ENCODE data around the gene FGGY. TPM values are rescaled to one million over a fixed set of nuclear protein-coding genes. Genes with fewer than 3 reads are reported as not detected.
"Not testable (repeated sequence)": the region's sequence is repeated elsewhere in the genome, so short reads cannot be mapped to it uniquely, and the experiment has no call there.

FGGY gene
- total and polyA plus RNA-seq, 2 donors = 16.6 to 36.9 TPM

DNA sequence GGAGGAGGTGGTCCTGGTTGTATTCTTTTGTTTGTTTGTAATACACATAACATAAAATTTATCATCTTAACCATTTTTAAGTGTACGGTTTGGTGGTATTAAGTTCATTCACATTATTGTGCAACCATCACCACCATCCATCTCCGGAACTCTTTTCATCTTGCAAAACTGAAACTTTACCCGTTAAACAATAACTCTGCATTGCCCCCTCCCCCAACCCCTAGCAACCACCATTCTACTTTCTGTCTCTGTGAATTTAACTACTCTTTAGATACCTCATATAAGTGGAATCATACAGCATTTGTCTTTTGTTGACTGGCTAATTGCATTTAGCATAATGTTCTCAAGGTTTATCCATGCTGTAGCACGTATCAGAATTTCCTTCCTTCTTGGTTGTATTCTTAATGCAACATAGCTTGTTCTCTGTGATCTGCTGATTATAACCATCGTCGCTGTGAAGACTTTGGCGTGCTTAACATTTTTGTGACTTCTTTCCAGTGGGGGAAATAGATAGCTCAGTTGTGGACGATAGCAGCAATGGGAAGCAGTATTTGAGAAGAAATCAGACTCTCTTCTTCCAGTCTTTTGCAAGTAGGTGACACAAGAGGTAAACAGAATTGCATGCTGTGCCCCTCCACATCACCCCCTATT, 400.4 kb downstream of the FGGY start:
- H3K4me3 ChIP-seq (ENCODE audit: low read depth, low read length) = no peak overlapping the region
- no peak overlapping the region for H3K27ac ChIP-seq (ENCODE audit: low read depth)
- DNase-seq (ENCODE audit: extremely low spot score) = no peak
- H3K4me1 ChIP-seq (ENCODE audit: insufficient read depth) = no peaks in the 10 kb centered on the region
- no peaks in the 10 kb centered on the region for H3K36me3 ChIP-seq (ENCODE audit: insufficient read depth)
- WGBS = 43% methylated on average over 8 of the region's 8 CpGs

GRCh38 chr1:59698386-59698785, 401.5 kb downstream of the FGGY start:
- H3K4me3 ChIP-seq (ENCODE audit: low read depth, low read length) = no peak overlapping the region
- H3K27ac ChIP-seq (ENCODE audit: low read depth) = no peak overlapping the region
- H3K36me3 ChIP-seq (ENCODE audit: insufficient read depth) = no peaks in the 10 kb centered on the region
- no peak for DNase-seq (ENCODE audit: extremely low spot score)
- H3K4me1 ChIP-seq (ENCODE audit: insufficient read depth) = no peaks in the 10 kb centered on the region
- 65% methylated on average over 4 of the region's 4 CpGs for WGBS

DNA sequence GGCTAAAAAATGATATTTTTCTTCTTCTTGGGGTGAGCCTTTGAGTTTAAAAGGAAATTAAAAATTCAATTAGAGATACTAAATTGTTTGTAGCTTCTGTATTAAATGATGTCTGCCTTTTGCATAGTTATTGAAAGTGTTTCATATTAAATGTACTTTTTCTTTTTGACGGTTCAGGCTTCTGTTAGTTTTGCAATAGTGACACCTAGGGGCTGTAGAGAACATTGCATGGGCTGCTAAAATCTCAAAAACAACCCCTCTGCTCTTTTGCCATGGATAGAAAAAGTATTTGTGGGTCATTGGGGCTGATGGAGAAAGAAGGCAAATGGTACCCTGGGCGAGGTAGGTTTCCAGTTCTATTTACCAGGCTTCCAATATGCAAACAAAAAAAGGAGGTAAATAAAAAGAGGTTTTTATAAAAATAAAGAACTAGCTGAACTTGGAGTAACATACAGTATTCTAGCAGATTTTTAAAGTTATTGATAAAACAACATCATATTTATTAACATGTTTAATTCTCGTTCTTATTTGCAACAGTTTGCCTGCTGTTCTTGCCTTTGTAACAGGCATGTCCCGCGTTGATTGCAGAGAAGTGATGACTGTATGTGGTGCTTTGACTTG, 402.4 kb downstream of the FGGY start:
- no peak overlapping the region for H3K27ac ChIP-seq (ENCODE audit: low read depth)

DNA sequence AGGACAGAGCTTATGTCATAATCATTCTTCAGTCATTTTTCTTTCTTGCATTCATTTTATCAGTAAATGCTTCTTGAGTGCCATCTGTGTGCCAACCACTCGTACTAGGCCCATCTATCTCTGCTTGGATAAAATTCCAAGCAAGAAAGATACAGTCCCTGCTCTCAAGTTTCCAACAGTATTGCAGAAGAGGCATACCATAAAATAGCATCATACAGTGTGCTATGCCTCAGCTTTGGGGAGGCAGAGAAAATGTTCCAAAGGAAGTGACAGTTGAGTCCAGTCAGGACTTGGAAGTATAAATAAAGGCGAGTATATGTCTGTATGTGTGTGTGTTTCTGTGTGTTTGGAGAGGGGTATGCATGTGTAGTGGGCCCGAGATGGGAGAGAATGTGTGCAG, 404.5 kb downstream of the FGGY start:
- no peak overlapping the region for H3K27ac ChIP-seq (ENCODE audit: low read depth)
- 84% methylated on average over 3 of the region's 3 CpGs for WGBS
- H3K4me1 ChIP-seq (ENCODE audit: insufficient read depth) = no peaks in the 10 kb centered on the region
- DNase-seq (ENCODE audit: extremely low spot score) = no peak
- no peak overlapping the region for H3K4me3 ChIP-seq (ENCODE audit: low read depth, low read length)
- no peaks in the 10 kb centered on the region for H3K36me3 ChIP-seq (ENCODE audit: insufficient read depth)

More for the DNA sequence above, 402.4 kb downstream of the FGGY start:
- Histone ChIP-seq H3K4me3 (ENCODE audit: low read depth, low read length) (no peak overlapping the region), H3K36me3 (ENCODE audit: insufficient read depth) (no peaks in the 10 kb centered on the region), H3K4me1 (ENCODE audit: insufficient read depth) (no peaks in the 10 kb centered on the region)
- peak; percentile 42 for DNase-seq (ENCODE audit: extremely low spot score)
- 47% methylated on average over 5 of the region's 5 CpGs for WGBS

- H3K27ac ChIP-seq (ENCODE audit: low read depth) = no peak overlapping the region
- no peaks in the 10 kb centered on the region for H3K4me1 ChIP-seq (ENCODE audit: insufficient read depth)
- 39% methylated on average over 1 of the region's 1 CpG for WGBS
- H3K4me3 ChIP-seq (ENCODE audit: low read depth, low read length) = no peak overlapping the region
- DNase-seq (ENCODE audit: extremely low spot score) = no peak
- H3K36me3 ChIP-seq (ENCODE audit: insufficient read depth) = no peaks in the 10 kb centered on the region
These were observed 406.5 kb downstream of the FGGY start for GRCh38 chr1:59703226-59703917.

- Histone ChIP-seq H3K27ac (ENCODE audit: low read depth) (no peak overlapping the region), H3K36me3 (ENCODE audit: insufficient read depth) (no peaks in the 10 kb centered on the region), H3K4me1 (ENCODE audit: insufficient read depth) (no peaks in the 10 kb centered on the region), H3K4me3 (ENCODE audit: low read depth, low read length) (no peak overlapping the region)
- 52% methylated on average over 6 of the region's 6 CpGs for WGBS
- no peak for DNase-seq (ENCODE audit: extremely low spot score)
These were observed 407.1 kb downstream of the FGGY start for GRCh38 chr1:59703918-59704378.

DNA sequence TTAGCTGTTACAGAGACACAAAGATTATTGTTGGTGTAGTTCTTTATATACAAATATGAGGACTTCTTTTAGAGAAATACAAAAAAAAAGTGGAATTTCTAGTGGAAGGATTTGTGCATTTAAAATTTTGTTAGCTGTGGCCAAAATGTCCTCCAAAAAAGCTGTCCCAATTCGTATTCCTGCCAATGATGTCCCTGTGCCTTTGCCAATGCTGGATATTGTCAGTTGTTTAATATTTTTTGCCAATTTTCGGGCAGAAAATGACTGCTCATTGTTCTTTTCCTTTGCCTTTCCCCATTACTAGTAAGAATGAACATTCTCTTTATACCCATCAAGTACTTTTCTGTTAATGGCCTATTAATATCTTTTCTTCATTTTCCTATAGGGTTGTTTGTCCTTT, 407.8 kb downstream of the FGGY start:
- no peak overlapping the region for H3K27ac ChIP-seq (ENCODE audit: low read depth)
- no peak overlapping the region for H3K4me3 ChIP-seq (ENCODE audit: low read depth, low read length)
- DNase-seq (ENCODE audit: extremely low spot score) = no peak
- H3K36me3 ChIP-seq (ENCODE audit: insufficient read depth) = no peaks in the 10 kb centered on the region
- 47% methylated on average over 2 of the region's 2 CpGs for WGBS
- H3K4me1 ChIP-seq (ENCODE audit: insufficient read depth) = no peaks in the 10 kb centered on the region

DNA sequence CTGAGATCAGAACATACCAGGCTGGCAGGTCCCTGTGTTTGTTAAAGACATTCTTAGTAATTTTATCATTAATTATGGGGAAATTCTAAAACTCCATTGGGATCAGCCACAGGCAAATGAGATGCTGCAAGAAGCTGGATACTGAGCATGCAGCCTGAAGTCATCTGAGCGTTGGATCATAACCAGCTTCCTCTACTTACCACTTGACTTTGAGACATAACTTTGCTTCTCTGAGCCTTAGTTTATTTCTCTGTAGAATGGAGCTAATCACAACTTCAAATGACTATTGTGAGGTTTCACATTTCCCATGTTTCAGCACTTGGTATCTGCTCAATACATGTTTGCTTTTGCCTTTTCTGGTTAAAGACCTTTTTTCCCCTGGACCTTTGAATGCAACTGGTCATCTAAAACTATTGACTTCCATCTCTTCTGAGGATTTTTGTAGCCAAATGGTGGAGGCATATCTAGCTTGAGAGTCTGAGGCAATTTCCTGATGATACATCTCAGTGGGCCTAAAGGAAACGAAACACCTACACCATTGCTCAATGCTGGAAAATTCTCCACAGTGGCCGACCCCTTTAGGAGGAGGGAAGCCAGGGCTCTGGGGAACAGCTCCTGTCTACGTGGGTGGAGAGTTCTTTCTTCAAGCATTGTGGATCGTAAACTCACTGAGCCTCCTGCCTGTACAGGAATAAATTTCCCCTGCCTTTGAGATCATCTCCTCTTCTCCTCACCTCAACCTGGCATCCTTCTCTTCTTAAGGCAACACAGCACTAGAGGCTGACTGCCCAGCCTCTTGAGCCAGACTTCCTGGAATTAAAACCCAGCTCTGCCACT, 408.8 kb downstream of the FGGY start:
- Histone ChIP-seq H3K4me3 (ENCODE audit: low read depth, low read length) (no peak overlapping the region), H3K27ac (ENCODE audit: low read depth) (no peak overlapping the region), H3K36me3 (ENCODE audit: insufficient read depth) (no peaks in the 10 kb centered on the region), H3K4me1 (ENCODE audit: insufficient read depth) (no peaks in the 10 kb centered on the region)
- 53% methylated on average over 5 of the region's 5 CpGs for WGBS
- DNase-seq (ENCODE audit: extremely low spot score) = no peak

DNA sequence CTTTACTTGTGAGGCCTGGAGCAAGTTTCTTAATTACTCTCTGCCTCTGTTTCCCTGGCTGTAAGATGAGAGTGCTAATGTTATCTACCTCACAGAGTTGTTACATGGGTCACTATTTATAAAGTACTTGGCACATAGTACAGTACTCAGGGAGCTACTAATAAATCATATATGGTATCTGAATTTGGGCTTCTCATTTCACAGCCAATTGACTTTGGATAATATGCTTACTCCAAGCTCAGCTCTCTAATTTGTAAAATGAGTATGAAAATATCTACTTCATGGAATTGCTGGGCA, 409.4 kb downstream of the FGGY start:
- Histone ChIP-seq H3K4me1 (ENCODE audit: insufficient read depth) (no peaks in the 10 kb centered on the region), H3K36me3 (ENCODE audit: insufficient read depth) (no peaks in the 10 kb centered on the region), H3K4me3 (ENCODE audit: low read depth, low read length) (no peak overlapping the region), H3K27ac (ENCODE audit: low read depth) (no peak overlapping the region)
- DNase-seq (ENCODE audit: extremely low spot score) = no peak

DNA sequence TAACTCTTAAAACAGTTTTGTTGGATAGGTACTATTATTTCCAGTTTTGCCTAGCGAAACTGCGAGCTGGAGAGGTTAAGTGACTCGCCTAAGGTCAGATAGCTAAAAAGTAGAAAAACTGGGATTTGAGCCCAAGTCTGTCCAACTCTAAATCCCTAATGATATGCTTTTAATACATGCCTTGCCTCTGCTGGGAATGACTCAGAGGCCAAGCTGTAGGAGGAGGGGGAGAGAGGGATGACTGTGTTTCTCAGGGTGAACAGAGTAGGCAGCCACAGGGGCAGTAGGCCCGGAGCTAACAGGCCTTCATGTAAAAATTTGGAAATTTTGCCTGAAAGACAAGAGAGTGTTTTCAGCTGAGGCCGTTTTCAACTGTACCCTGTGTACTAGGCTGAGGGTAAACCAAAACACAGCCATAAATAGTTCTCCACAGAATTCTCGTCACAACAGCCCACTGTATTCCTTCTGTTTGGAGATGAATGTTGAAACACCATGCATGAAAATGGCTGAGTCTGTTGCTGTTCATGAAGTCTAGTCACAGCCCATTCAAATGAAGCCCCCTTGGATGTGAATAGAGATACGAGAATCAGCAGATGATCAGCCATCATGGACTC, 410.4 kb downstream of the FGGY start:
- H3K36me3 ChIP-seq (ENCODE audit: insufficient read depth) = no peaks in the 10 kb centered on the region
- WGBS = 36% methylated on average over 7 of the region's 7 CpGs

DNA sequence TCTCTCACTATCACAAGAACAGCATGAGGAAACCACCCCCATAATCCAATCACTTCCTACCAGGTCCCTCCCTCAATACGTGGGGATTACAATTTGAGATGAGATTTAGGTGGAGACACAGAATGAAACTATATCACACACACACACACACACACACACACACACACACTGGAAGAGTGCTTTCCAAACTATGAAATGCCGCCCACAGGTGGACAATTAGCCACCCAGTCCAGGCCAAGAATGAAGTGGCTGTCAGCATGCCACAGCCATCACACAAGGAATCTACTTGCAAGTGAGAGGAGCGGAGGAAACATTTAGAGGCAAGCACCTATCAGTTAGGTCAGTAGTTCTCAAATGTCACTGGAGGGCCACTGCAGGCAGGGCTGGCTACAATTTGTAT, 412.4 kb downstream of the FGGY start:
- H3K4me1 ChIP-seq (ENCODE audit: insufficient read depth) = no peaks in the 10 kb centered on the region
- DNase-seq (ENCODE audit: extremely low spot score) = no peak
- H3K27ac ChIP-seq (ENCODE audit: low read depth) = no peak overlapping the region
- H3K4me3 ChIP-seq (ENCODE audit: low read depth, low read length) = no peak overlapping the region
- H3K36me3 ChIP-seq (ENCODE audit: insufficient read depth) = no peaks in the 10 kb centered on the region
- WGBS = 96% methylated on average over 3 of the region's 3 CpGs

More for the DNA sequence above, 410.4 kb downstream of the FGGY start:
- H3K4me3 ChIP-seq (ENCODE audit: low read depth, low read length) = no peak overlapping the region
- DNase-seq (ENCODE audit: extremely low spot score) = no peak
- H3K4me1 ChIP-seq (ENCODE audit: insufficient read depth) = no peaks in the 10 kb centered on the region
- no peak overlapping the region for H3K27ac ChIP-seq (ENCODE audit: low read depth)

- DNase-seq (ENCODE audit: extremely low spot score); H3K4me3 ChIP-seq (ENCODE audit: low read depth, low read length); H3K27ac ChIP-seq (ENCODE audit: low read depth); H3K36me3 ChIP-seq (ENCODE audit: insufficient read depth); H3K4me1 ChIP-seq (ENCODE audit: insufficient read depth): not testable (repeated sequence)
- WGBS = over 99% methylated on average over 2 of the region's 2 CpGs
These were observed 414.0 kb downstream of the FGGY start for GRCh38 chr1:59710920-59711319.

GRCh38 chr1:59714219-59714618, 417.3 kb downstream of the FGGY start:
- no peaks in the 10 kb centered on the region for H3K4me1 ChIP-seq (ENCODE audit: insufficient read depth)
- no peak overlapping the region for H3K4me3 ChIP-seq (ENCODE audit: low read depth, low read length)
- no peak overlapping the region for H3K27ac ChIP-seq (ENCODE audit: low read depth)
- no peak for DNase-seq (ENCODE audit: extremely low spot score)
- no peaks in the 10 kb centered on the region for H3K36me3 ChIP-seq (ENCODE audit: insufficient read depth)
